Activated naive CD4-positive, alpha-beta T cell (primary cell): ENCODE results near the gene INSC.
"Not testable (repeated sequence)": the region's sequence is repeated elsewhere in the genome, so short reads cannot be mapped to it uniquely, and the experiment has no call there.

Experiments used
- DNase-seq, 4 experiments: peaks; one replicate each; lab custom pipeline; 2025; lab: John Stamatoyannopoulos, UW

Gene INSC, protein sequence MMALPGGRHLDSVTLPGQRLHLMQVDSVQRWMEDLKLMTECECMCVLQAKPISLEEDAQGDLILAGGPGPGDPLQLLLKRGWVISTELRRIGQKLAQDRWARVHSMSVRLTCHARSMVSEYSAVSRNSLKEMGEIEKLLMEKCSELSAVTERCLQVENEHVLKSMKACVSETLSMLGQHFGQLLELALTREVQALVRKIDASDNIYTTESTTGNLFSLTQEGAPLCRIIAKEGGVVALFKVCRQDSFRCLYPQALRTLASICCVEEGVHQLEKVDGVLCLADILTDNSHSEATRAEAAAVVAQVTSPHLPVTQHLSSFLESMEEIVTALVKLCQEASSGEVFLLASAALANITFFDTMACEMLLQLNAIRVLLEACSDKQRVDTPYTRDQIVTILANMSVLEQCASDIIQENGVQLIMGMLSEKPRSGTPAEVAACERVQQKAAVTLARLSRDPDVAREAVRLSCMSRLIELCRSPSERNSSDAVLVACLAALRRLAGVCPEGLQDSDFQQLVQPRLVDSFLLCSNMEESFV

GRCh38 chr11:15114501-15115475, at the start of gene INSC:
TSS of gene INSC (plus strand) at chr11:15114923. CDS start at chr11:15149175, 34,252 bp downstream.
- no peak for DNase-seq

DNA sequence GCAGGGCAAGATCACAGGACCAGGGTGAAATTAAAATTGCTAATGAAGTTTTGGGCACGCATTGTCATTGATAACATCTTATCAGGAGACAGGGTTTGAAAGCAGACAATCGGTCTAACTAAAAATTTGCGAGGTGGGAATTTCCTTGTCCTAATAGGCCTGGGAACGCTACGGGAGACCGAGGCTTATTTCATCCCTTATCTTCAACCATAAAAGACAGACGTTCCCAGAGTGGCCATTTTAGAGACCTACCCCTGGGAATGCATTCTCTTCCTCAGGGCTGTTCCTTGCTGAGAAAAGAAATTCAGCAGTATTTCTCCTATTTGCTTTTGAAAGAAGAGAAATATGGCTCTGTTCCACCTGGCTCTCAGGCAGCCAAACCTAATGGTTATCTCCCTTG, 45.0 kb upstream of the INSC start:
- not testable (repeated sequence) for DNase-seq

- no peak for DNase-seq
These were observed 43.0 kb upstream of the INSC start for GRCh38 chr11:15071556-15072255.

DNA sequence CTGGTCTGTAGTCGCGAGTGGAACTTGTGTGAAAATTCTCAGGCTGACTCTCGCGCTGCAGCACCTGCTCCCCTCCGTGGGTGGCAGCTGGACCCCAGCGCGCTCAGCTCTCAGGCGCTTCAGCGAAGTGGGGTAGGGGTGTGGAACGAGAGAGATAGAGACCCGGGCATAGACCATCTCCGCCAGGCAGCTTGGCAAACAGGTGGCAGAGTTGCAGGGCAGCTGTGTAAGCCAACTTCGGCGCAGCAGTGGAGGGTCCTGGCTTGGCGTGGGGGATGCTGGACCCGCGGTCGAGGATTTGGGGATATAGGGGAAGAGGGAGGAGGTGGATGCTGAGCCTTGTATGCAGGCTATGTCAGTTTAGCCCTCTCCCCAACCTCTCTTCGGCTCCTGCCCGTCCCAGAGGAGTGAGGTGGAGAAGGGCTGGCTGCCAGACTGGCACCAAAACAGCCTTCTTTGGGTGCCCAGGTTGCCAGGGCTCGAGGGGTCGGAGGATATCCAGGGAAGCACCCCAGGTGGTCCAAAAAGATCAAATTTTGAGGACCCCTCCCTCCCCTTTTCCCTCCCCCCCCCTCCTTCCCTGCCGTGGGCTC, 42.1 kb upstream of the INSC start:
- DNase-seq = no peak

DNA sequence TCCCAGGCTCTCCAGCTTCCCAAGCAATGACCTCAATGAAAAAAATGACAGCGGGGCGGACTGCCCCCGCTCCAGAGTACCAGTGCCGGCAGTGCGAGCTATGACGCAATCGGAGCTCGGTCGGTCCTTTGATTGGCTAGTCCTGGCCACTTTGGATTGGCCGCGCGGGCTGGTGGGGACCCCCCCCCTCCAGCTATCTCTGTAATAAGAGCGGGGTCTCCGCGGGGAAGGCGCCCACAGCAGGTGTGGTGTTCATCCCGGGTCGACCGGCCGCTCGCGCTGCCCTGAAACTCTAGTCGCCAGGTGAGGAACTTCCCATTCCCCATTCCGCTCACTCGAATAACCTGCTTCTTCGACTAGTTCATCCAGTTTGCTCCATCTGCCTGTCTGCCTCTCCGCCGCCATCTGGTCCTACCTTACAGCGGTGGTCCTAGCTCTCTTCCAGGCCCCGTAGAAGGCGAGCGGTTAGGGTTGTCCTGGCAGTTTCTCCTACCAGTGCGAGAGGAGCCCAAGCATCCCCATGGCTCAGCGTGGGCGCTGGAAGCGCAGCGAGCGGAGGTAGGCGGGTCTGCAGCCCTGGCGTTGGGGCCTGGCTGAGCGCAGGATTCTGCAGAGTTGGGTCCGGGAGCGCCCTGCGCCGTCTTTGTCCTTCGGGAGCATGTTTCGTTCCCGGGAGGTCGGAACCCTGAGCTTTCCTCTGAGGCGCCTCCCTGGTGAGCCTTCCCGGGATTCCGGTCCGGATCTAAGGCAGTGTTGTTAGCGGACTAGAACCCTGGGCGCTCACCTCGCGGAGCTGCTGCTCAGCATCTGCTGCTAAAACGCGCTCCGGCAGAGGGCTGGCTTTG, 41.1 kb upstream of the INSC start, which contains the start of gene CALCB:
Gene CALCB (plus strand): TSS at position 233 of the 845 bp plus-strand sequence. CDS start 1,126 bp downstream, outside the sequence.
- peak in 1 of 4 experiments; percentile 11 for DNase-seq

DNA sequence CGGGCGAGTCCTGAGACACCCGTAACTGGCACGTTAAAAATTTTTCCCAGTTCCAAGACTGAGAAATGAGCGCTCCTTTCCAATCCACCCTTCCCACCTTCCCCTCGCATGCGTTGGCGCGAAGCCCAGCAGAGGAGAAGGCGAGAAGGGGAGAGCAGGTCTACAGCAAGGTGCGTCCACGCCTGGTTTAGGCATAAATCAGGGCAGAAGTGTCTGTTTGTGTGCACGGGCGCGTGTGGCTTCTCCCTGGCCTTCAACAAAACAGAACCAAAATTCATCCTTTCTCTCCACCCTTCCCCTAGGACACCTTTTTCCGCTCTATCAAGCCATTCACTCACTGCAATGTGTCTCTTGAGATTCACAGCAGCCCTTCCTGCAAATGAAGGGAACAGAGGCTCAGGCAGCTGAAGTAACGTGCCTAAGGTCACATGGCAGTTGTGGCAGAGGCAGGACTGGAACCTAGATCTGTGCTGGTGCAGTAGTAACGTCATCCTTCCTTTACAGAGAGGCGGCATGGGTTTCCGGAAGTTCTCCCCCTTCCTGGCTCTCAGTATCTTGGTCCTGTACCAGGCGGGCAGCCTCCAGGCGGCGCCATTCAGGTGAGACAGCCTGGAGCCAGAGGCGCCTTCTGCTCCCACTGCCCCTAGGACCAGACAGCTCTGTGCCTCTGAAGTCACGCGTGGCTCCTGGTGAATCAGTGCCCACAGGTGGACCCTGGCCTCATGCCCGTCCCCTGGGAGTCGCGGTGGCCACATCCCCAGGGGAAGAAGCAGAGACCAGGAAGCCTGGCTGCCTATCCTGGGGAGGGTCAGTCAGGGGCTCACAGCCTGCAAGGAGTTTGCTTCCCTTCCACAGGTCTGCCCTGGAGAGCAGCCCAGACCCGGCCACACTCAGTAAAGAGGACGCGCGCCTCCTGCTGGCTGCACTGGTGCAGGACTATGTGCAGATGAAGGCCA, 40.2 kb upstream of the INSC start:
- DNase-seq = peak; percentile 78 to 87 (median 82)

DNA sequence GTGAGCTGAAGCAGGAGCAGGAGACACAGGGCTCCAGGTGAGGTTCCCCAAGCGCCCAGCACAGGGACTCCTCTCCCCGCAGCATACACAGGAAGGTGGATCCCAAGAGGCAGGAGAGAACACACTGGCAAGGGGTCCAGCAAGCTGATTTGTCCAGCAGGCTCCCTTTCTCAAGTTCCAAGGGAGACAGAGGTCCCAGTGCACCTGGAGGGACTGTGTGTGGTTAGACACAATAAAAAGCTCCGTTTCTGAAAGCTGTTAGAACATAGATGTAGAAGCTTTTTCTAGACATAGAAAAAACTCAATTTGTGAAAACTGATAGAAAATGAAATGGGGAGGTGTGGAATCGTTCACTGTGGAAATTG, 39.6 kb upstream of the INSC start:
- no peak for DNase-seq

DNA sequence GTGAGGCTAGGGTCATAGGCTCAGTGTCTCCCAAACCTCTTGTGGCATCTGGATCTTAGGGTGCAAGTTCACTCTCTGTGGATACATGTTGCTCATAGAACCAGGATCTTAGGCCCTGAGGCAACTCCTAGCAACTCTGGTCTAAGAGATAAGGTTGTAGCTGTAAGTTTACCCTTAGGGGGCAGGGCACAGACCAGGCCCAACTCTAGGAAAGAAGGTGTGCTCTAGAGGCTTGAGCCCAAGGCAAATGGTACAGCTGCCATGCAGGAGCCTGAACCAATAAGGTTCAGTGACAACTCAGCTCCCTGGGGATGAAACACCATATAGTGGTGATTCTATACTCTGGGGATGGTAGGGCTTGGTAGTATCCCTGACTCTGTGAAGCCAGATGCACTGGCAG, 23.5 kb upstream of the INSC start:
- no peak for DNase-seq

GRCh38 chr11:15091625-15092024, 23.1 kb upstream of the INSC start:
- DNase-seq = no peak

GRCh38 chr11:15093432-15093831, 21.3 kb upstream of the INSC start:
- DNase-seq = no peak

GRCh38 chr11:15095736-15096228, 18.9 kb upstream of the INSC start:
- no peak for DNase-seq

DNA sequence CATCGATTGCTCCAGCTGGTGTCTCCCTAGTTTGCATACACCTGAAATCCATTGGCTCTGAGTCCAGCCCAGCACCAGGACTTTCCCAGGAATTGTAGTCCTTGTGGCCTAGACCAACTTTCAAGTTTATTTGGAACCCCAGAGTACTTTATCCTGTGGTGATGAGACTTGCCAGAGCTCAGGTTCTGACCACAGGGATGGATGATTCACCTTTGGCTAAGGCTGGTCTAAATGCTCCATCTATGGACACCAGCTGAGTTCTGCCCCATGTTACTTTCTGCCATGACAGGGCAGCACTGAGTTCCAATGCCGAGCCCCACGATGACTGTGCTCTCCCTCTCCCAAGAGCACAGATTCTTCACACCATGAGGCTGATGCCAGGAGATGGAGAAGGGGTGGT, 17.3 kb upstream of the INSC start:
- DNase-seq = no peak

DNA sequence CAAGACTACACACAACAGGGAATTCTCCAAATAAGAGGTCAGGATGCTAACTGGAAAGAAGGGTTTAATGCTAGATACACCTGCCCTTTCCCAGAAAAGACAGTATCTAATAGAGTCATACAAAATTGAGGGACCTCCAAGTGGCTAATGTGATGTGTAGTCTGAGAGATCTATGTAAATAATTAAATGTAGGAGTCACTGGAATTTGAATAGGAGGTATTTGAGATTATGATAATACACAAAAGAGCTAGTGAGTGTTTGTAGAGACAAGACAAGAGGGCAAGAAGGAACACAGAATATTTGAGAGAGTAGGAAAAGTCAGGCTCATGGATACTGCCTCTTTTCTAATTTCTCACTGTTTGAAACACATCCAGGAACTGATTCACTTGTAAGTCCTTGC, 15.5 kb upstream of the INSC start:
- DNase-seq = no peak

GRCh38 chr11:15101072-15101709, 13.5 kb upstream of the INSC start:
- DNase-seq = peak in 3 of 4 experiments; percentile 1 to 32 (median 5)

DNA sequence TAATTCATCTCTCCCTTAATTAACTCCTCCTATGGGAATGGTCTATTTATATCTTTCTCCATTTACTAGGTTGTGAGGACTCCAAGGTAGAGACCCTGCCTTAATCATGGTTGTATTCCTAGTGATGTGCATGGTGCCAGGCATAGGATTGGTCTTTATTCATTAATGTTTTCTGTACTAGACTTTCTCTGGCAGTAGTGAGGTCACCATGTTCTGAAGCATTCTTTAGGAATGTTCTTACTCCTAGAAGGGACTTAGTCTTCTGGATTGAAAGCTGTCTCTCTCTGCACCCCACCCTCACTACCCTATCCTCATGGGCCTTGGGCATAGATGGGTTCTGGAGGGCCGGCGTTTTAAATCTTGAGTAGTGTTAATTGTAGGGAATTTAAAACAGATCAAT, 10.6 kb upstream of the INSC start:
- no peak for DNase-seq

- no peak for DNase-seq
These were observed 8.3 kb upstream of the INSC start for GRCh38 chr11:15106201-15106965.

- DNase-seq = no peak
These were observed 6.8 kb upstream of the INSC start for GRCh38 chr11:15107730-15108515.
